Endodermal cell (in vitro differentiated cells): ENCODE measurements around the gene TSPAN3. TPM values are rescaled to one million over a fixed set of nuclear protein-coding genes. Genes with fewer than 3 reads are reported as not detected.

Experiments
- DNase-seq: peaks from one replicate; pipeline ENCODE4 v3.0.0-alpha.2; 2017
- H3K27ac ChIP-seq: 2 replicates; pipeline ENCODE4 v1.5.1; 2013; ENCODE audit warnings: mild to moderate bottlenecking, low read depth, low read length, moderate library complexity
- H3K27me3 ChIP-seq: 2 replicates; pipeline ENCODE4 v1.6.1; 2013; ENCODE audit warnings: mild to moderate bottlenecking, low read length, moderate library complexity; ENCODE audit not compliant: insufficient read depth, control insufficient read depth, poor library complexity, severe bottlenecking
- H3K36me3 ChIP-seq: 2 replicates; pipeline ENCODE4 v1.7.0; 2013; ENCODE audit warnings: mild to moderate bottlenecking, low read length, moderate library complexity; ENCODE audit not compliant: control insufficient read depth, insufficient read depth
- H3K4me1 ChIP-seq: one replicate; pipeline ENCODE4 v1.7.0; 2013; ENCODE audit warnings: low read length; ENCODE audit not compliant: control insufficient read depth, insufficient read depth
- H3K4me3 ChIP-seq: 2 replicates; pipeline ENCODE4 v1.5.1; 2013; ENCODE audit warnings: mild to moderate bottlenecking, low read length, moderate library complexity
- H3K9ac ChIP-seq: 2 replicates; pipeline ENCODE4 v1.6.1; 2013; ENCODE audit warnings: mild to moderate bottlenecking, low read length, moderate library complexity; ENCODE audit not compliant: poor library complexity, severe bottlenecking; ENCODE audit errors: extremely low read depth
- H3K9me3 ChIP-seq: 2 replicates; pipeline ENCODE4 v1.6.1; 2013; ENCODE audit warnings: mild to moderate bottlenecking, low read length, moderate library complexity; ENCODE audit not compliant: control insufficient read depth
- H3K27ac Mint-ChIP-seq: 2 replicates; pipeline ENCODE4 v1.8.0; 2020; ENCODE audit warnings: mixed read lengths
- H3K27me3 Mint-ChIP-seq: 2 replicates; pipeline ENCODE4 v1.8.0; 2021; ENCODE audit warnings: mild to moderate bottlenecking, mixed read lengths; ENCODE audit not compliant: insufficient read depth
- H3K36me3 Mint-ChIP-seq: 2 replicates; pipeline ENCODE4 v1.8.0; 2020; ENCODE audit warnings: low read depth, mixed read lengths
- H3K4me1 Mint-ChIP-seq: 2 replicates; pipeline ENCODE4 v1.8.0; 2020; ENCODE audit warnings: mixed read lengths
- H3K4me3 Mint-ChIP-seq: 2 replicates; pipeline ENCODE4 v1.8.0; 2020; ENCODE audit warnings: mild to moderate bottlenecking, moderate library complexity, mixed read lengths
- H3K9me3 Mint-ChIP-seq: 2 replicates; pipeline ENCODE4 v1.8.0; 2020; ENCODE audit warnings: mild to moderate bottlenecking, mixed read lengths
- CTCF ChIP-seq: fragments of 200-600 bp; sonication (generic); conservative IDR thresholded peaks from 2 replicates; pipeline ENCODE4 v1.5.0; 2021; ENCODE audit warnings: antibody characterized with exemption, mild to moderate bottlenecking
- whole genome bisulfite sequencing, 2 experiments: methylation state at CpG; one replicate each; pipeline versions ENCODE4 v1.1.5 to v1.1.7; 2013; ENCODE audit warnings: missing lambda C conversion rate in 2 of 2, mixed read lengths in 1 of 2; ENCODE audit not compliant: insufficient coverage in 1 of 2, insufficient read length in 1 of 2; 5-methylcytosine and 5-hydroxymethylcytosine counted together
- total RNA-seq, 2 donors: library from RNA; stranded (reverse); fragmentation: NEBNext Ultra II Directional in 1 of 2; extraction: Animal tissue kit (Norgen Biotek cat#: 25700) in 1 of 2; gene quantifications; 2 replicates in 1 of 2; 3 replicates in 1 of 2; pipeline ENCODE4 v1.2.1, GENCODE V29; 2021

Gene TSPAN3
- total RNA-seq, 2 donors from 2014 or later: 188 to 211 TPM

- no peak for DNase-seq
- no peak overlapping the region for H3K27ac ChIP-seq
- H3K27me3 ChIP-seq: no peaks in the 10 kb centered on the region
- H3K36me3 ChIP-seq: peaks cover 80% of the 10 kb centered on the region
- no peak overlapping the region for H3K4me3 ChIP-seq
- H3K4me3 Mint-ChIP-seq: no peak overlapping the region
- no peaks in the 10 kb centered on the region for H3K4me1 ChIP-seq
- H3K27me3 Mint-ChIP-seq: no peaks in the 10 kb centered on the region
- no peak overlapping the region for H3K27ac Mint-ChIP-seq
- TF ChIP-seq CTCF: no peak
- WGBS, 2 experiments: 100% methylated on average over 1 of the region's 1 CpG
- H3K9me3 ChIP-seq: no peaks in the 10 kb centered on the region
- H3K4me1 Mint-ChIP-seq: no peaks in the 10 kb centered on the region
- H3K9me3 Mint-ChIP-seq: no peaks in the 10 kb centered on the region
- no peak overlapping the region for H3K9ac ChIP-seq
- H3K36me3 Mint-ChIP-seq: peaks cover 50% of the 10 kb centered on the region
These were observed 24.9 kb downstream of the TSPAN3 start for GRCh38 chr15:77045985-77046384.

GRCh38 chr15:77044228-77045042 is 26.5 kb downstream of the TSPAN3 start:
- H3K36me3 ChIP-seq: peaks cover 67% of the 10 kb centered on the region
- H3K27me3 ChIP-seq: no peaks in the 10 kb centered on the region
- TF ChIP-seq CTCF: no peak
- DNase-seq: no peak
- no peaks in the 10 kb centered on the region for H3K9me3 ChIP-seq
- Mint-ChIP-seq H3K36me3 (peaks cover 51% of the 10 kb centered on the region), H3K27ac (no peak overlapping the region), H3K27me3 (no peaks in the 10 kb centered on the region), H3K4me1 (no peaks in the 10 kb centered on the region), H3K4me3 (no peak overlapping the region), H3K9me3 (peaks cover 5% of the 10 kb centered on the region)
- no peaks in the 10 kb centered on the region for H3K4me1 ChIP-seq
- no peak overlapping the region for H3K9ac ChIP-seq
- 91 to 96% methylated on average over 6 to 7 of the region's 7 CpGs for WGBS, 2 experiments
- H3K4me3 ChIP-seq: no peak overlapping the region
- no peak overlapping the region for H3K27ac ChIP-seq

GRCh38 chr15:77042955-77043920 is 27.7 kb downstream of the TSPAN3 start:
- Mint-ChIP-seq H3K4me1 (no peaks in the 10 kb centered on the region), H3K27ac (no peak overlapping the region), H3K27me3 (no peaks in the 10 kb centered on the region), H3K9me3 (peaks cover 5% of the 10 kb centered on the region), H3K4me3 (no peak overlapping the region), H3K36me3 (peaks cover 47% of the 10 kb centered on the region)
- WGBS, 2 experiments: 90 to 91% methylated on average over 18 to 20 of the region's 20 CpGs
- H3K36me3 ChIP-seq: peaks cover 55% of the 10 kb centered on the region
- H3K9ac ChIP-seq: no peak overlapping the region
- no peak for DNase-seq
- H3K9me3 ChIP-seq: no peaks in the 10 kb centered on the region
- TF ChIP-seq CTCF: no peak
- H3K27me3 ChIP-seq: no peaks in the 10 kb centered on the region
- H3K27ac ChIP-seq: no peak overlapping the region
- H3K4me3 ChIP-seq: no peak overlapping the region
- no peaks in the 10 kb centered on the region for H3K4me1 ChIP-seq
